Lower lobe of right lung (tissue), 2 donors: Measurements from ENCODE around the gene NAIF1. TPM values are rescaled to one million over a fixed set of nuclear protein-coding genes. Genes with fewer than 3 reads are reported as not detected.

Experiments
- ATAC-seq, 2 donors: fragments of 200-7000 bp; cut with Tn5 transposase; one replicate each; pipeline ENCODE4 v1.9.1; 2020 to 2022; ENCODE audit warnings: mild to moderate bottlenecking in 2 of 2, moderate library complexity in 2 of 2
- DNase-seq: peaks from one replicate; pipeline ENCODE4 v3.0.0-alpha.2; 2020
- H3K27ac ChIP-seq: fragments of 200-600 bp; one replicate; pipeline ENCODE4 v1.8.0; 2022
- H3K27me3 ChIP-seq: fragments of 200-600 bp; one replicate; pipeline ENCODE4 v1.8.0; 2022; ENCODE audit warnings: low read depth
- H3K36me3 ChIP-seq: fragments of 200-600 bp; one replicate; pipeline ENCODE4 v1.8.0; 2022; ENCODE audit warnings: mild to moderate bottlenecking
- H3K4me1 ChIP-seq: fragments of 200-600 bp; one replicate; pipeline ENCODE4 v1.8.0; 2022
- H3K4me3 ChIP-seq: fragments of 200-600 bp; one replicate; pipeline ENCODE4 v1.8.0; 2022; ENCODE audit warnings: mild to moderate bottlenecking
- H3K9me3 ChIP-seq: fragments of 200-600 bp; one replicate; pipeline ENCODE4 v1.8.0; 2022
- CTCF ChIP-seq: fragments of 200-600 bp; IDR thresholded peaks from one replicate; pipeline ENCODE4 v1.8.0; 2022; ENCODE audit warnings: antibody characterized with exemption, mild to moderate bottlenecking
- intact Hi-C: fragments of 100-400 bp; cut with DNase I; formaldehyde crosslinking; loops from one replicate; pipeline ENCODE4 v1.11.0; 2022
- total RNA-seq: library from RNA; stranded (reverse); fragmentation: NEBNext Ultra II Directional; extraction: Animal tissue kit (Norgen Biotek cat#: 25700); gene quantifications from one replicate; pipeline ENCODE4 v1.2.1, GENCODE V29; 2021
- donor health status: DM: no; HTN: yes; CAD: no; lungs with severe emphysema.

Gene NAIF1
- total RNA-seq, 1 donor from 2014 or later = 11.3 TPM

DNA sequence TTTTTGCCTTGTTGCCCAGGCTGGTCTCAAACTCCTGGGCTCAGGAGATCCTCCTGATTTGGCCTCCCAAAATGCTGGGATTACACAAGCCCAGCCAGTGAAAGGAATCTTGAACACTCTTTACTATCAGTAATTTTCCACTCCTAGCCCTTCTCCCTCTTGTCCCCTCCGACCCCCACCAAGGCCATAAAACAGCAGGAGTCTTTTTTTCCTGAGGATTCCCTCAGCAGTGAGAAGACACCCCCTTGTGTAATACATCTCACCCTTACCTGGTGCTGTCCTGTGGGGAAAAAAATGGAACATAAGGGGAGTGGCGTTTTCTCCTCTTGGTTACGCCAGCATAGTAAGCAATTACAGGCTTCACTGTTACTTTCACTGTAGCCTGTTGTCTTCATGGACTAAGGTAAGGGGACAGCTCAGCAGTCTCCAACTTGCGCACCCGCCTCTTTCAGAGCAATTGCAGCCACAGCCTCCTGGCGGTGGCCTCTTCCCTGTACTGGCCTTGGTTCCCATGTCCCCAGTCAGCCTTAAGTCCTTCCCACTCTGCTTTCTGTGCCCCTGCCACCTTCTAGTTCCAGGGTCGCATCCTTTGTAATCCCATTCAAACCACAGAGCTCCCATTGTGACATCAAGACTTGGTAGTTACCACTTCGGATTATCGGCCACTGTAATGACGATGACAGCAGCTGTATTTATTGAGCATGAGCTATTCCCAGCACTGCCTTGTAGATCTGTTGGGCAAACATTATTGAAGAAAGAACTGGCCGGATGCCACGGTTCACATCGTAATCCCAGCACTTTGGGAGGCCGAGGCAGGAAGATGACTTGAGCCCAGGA, 10.0 kb downstream of the NAIF1 start:
- DNase-seq (no peak), ATAC-seq (peak in 1 of 2 donors; percentile 20)
- intact Hi-C loops = no loop called here
- Histone ChIP-seq H3K36me3 (peaks cover 3% of the 10 kb centered on the region), H3K4me1 (peaks cover 56% of the 10 kb centered on the region), H3K9me3 (no peaks in the 10 kb centered on the region), H3K27ac (peak overlapping the region; percentile 78), H3K4me3 (no peak overlapping the region), H3K27me3 (no peaks in the 10 kb centered on the region)
- no peak for TF ChIP-seq CTCF

- H3K36me3 ChIP-seq = no peaks in the 10 kb centered on the region
- no peak overlapping the region for H3K4me3 ChIP-seq
- peaks cover 46% of the 10 kb centered on the region for H3K4me1 ChIP-seq
- intact Hi-C loops = no loop called here
- peak overlapping the region; percentile 78 for H3K27ac ChIP-seq
- DNase-seq (no peak), ATAC-seq (peak in 1 of 2 donors; percentile 9)
- H3K27me3 ChIP-seq = no peaks in the 10 kb centered on the region
- H3K9me3 ChIP-seq = no peaks in the 10 kb centered on the region
- no peak for TF ChIP-seq CTCF
These were observed 11.0 kb downstream of the NAIF1 start for GRCh38 chr9:128056086-128056485.

GRCh38 chr9:128055344-128056040, 11.6 kb downstream of the NAIF1 start:
- peak; percentile 83 to 91 for ATAC-seq
- peak overlapping the region; percentile 78 for H3K27ac ChIP-seq
- intact Hi-C loops = no loop called here
- DNase-seq = peak; percentile 78
- no peak for TF ChIP-seq CTCF
- no peaks in the 10 kb centered on the region for H3K9me3 ChIP-seq
- H3K4me3 ChIP-seq = peak overlapping the region; percentile 5
- H3K27me3 ChIP-seq = no peaks in the 10 kb centered on the region
- H3K36me3 ChIP-seq = no peaks in the 10 kb centered on the region
- peaks cover 40% of the 10 kb centered on the region for H3K4me1 ChIP-seq

DNA sequence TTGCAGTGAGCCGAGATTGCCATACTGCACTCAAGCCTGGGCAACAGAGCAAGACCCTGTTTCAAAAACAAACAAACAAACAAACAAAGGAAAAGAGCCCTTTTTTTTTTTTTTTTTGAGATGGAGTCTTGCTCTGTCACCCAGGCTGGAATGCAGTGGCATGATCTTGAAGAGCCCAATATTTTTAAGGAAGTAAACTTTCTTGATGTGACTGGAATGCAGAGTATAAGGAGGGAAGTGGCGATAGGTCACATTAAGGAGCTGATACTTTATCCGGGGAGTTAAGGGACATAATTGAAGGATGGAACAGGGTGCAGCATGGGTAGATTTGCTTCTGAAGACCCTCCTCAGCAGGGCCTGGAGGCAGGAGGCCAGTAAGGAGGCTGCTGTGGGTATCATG, 13.0 kb downstream of the NAIF1 start:
- Histone ChIP-seq H3K27ac (peak overlapping the region; percentile 67), H3K4me1 (peaks cover 37% of the 10 kb centered on the region), H3K27me3 (no peaks in the 10 kb centered on the region), H3K36me3 (no peaks in the 10 kb centered on the region), H3K4me3 (no peak overlapping the region), H3K9me3 (no peaks in the 10 kb centered on the region)
- ATAC-seq (peak; percentile 43 to 47), DNase-seq (no peak)
- intact Hi-C loops = no loop called here
- no peak for TF ChIP-seq CTCF

GRCh38 chr9:128053560-128053959, 13.6 kb downstream of the NAIF1 start:
- Histone ChIP-seq H3K27me3 (no peaks in the 10 kb centered on the region), H3K9me3 (no peaks in the 10 kb centered on the region), H3K4me1 (peaks cover 37% of the 10 kb centered on the region), H3K36me3 (no peaks in the 10 kb centered on the region), H3K27ac (peak overlapping the region; percentile 67), H3K4me3 (no peak overlapping the region)
- intact Hi-C loops = no loop called here
- DNase-seq (peak; percentile 74), ATAC-seq (peak; percentile 38 to 71)
- no peak for TF ChIP-seq CTCF
